Mesendoderm (in vitro differentiated cells): ENCODE measurements around the gene ETFB.

Experiments used
- DNase-seq: peaks from one replicate; pipeline ENCODE4 v3.0.0; 2013
- H2AK5ac ChIP-seq: 2 replicates; pipeline ENCODE4 v1.6.1; 2013; ENCODE audit warnings: low read length, inconsistent platforms
- H2BK120ac ChIP-seq: 2 replicates; pipeline ENCODE4 v1.6.1; 2013; ENCODE audit warnings: low read depth, mild to moderate bottlenecking, low read length, moderate library complexity, mixed read lengths
- H2BK15ac ChIP-seq: replicated peaks from 2 replicates; pipeline ENCODE4 v1.6.1; 2013; ENCODE audit warnings: low read depth, mild to moderate bottlenecking, moderate library complexity
- H2BK5ac ChIP-seq: 2 replicates; pipeline ENCODE4 v1.6.1; 2013; ENCODE audit warnings: low read length, inconsistent platforms
- H3K18ac ChIP-seq: 2 replicates; pipeline ENCODE4 v1.6.1; 2013; ENCODE audit warnings: mild to moderate bottlenecking, low read length, mixed read lengths
- H3K23ac ChIP-seq: one replicate; pipeline ENCODE4 v1.6.1; 2013; ENCODE audit warnings: low read length
- H3K27ac ChIP-seq: 2 replicates; pipeline ENCODE4 v1.5.1; 2013; ENCODE audit warnings: low read depth, mild to moderate bottlenecking, inconsistent platforms, low read length, moderate library complexity
- H3K27me3 ChIP-seq: 2 replicates; pipeline ENCODE4 v1.6.1; 2013; ENCODE audit warnings: low read length, control low read depth, mild to moderate bottlenecking, inconsistent platforms; ENCODE audit not compliant: insufficient read depth, poor library complexity
- H3K36me3 ChIP-seq: 2 replicates; pipeline ENCODE4 v1.6.1; 2013; ENCODE audit warnings: low read length, inconsistent platforms; ENCODE audit not compliant: control insufficient read depth, insufficient read depth
- H3K4ac ChIP-seq: one replicate; pipeline ENCODE4 v1.6.1; 2013; ENCODE audit warnings: low read depth, mild to moderate bottlenecking, low read length, moderate library complexity
- H3K4me1 ChIP-seq: 2 replicates; pipeline ENCODE4 v1.6.1; 2013; ENCODE audit warnings: low read depth, low read length, inconsistent platforms; ENCODE audit not compliant: control insufficient read depth
- H3K4me2 ChIP-seq: 2 replicates; pipeline ENCODE4 v1.6.1; 2013; ENCODE audit warnings: low read length
- H3K4me3 ChIP-seq: 2 replicates; pipeline ENCODE4 v1.5.1; 2013; ENCODE audit warnings: mild to moderate bottlenecking, low read length
- H3K56ac ChIP-seq: one replicate; pipeline ENCODE4 v1.6.1; 2013; ENCODE audit warnings: low read length
- H3K79me1 ChIP-seq: 2 replicates; pipeline ENCODE4 v1.6.1; 2013; ENCODE audit warnings: low read length, inconsistent platforms
- H3K79me2 ChIP-seq: 2 replicates; pipeline ENCODE4 v1.6.1; 2013; ENCODE audit warnings: mild to moderate bottlenecking, low read length; ENCODE audit not compliant: control insufficient read depth, insufficient read depth
- H3K9ac ChIP-seq: 2 replicates; pipeline ENCODE4 v1.6.1; 2013; ENCODE audit warnings: low read length, inconsistent platforms
- H4K5ac ChIP-seq: one replicate; pipeline ENCODE4 v1.6.1; 2013; ENCODE audit warnings: low read length
- H4K8ac ChIP-seq: one replicate; pipeline ENCODE4 v1.6.1; 2013; ENCODE audit warnings: low read depth, mild to moderate bottlenecking, control low read depth, low read length, moderate library complexity
- WGBS: extraction: QIAGEN DNeasy Blood & Tissue Kit; methylation state at CpG from one replicate; pipeline ENCODE4 v1.1.7; 2013; ENCODE audit warnings: low lambda C conversion rate, missing lambda C conversion rate; ENCODE audit not compliant: insufficient coverage; ENCODE audit errors: extremely low coverage; 5-methylcytosine and 5-hydroxymethylcytosine counted together

The ETFB gene

DNA sequence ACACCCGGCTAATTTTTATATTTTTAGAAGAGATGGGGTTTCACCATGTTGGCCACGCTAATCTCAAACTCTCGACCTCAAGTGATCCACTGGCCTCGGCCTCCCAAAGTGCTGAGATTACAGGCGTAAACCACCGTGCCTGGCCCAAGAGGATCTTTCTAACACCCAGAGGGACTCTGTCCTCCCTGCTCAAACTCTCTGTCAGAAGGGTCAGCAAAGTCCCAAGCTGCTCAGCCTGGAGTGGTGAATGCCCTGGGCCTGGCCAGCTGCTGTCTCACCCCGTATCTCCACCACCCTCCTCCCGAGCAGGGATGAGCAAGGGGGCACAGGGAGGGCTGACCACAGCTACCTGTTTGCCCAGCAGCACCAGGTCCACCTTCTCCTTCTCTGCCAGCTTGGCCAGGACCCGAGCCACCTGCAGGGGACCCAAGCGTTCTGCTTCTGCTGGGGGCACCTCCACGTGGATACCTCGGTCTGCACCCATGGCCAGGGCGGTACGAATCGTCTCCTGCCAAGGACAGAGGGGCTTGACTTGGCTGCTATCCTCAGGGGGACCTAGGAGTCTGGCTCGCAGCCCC, 13.3 kb downstream of the ETFB start:
- Histone ChIP-seq H4K8ac (no peak overlapping the region), H3K4me1 (peaks cover 5% of the 10 kb centered on the region)
- WGBS = no CpG with 5 or more reads among the region's 16 CpGs

DNA sequence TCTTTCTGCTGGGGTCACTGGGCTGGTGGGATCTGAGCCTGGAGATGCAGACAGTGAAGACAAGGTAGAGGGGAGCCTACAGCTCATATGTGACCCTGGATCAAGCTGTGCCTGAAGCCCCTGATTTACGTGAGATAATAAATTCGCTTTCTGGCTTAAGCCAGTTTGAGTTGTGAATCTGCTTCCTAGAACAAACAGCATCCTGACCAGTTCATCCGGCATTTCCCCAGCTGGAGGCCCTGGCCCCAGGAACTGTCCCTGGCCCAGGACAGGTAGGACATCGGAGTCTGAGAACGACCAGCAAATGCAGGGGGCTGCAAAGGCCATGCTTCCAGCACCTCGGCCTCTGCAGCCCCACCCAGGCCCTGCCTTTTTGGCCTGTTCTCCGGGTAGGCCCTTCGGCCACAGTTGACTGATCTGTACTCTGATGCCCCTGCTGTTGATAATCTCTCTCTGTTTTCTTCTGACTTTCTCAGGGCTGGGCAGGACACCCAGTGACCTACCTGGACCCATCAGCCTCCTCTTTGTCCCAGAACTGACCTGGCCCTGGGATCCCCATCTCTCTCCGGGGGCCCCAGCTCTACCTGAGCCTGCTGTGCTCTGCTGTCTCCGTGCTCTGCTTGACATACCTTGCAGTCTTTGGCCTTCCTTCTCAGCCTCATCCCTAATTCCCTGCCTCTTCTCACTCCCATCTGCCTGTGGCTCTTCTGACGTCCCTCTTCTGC, 14.8 kb downstream of the ETFB start:
- no CpG with 5 or more reads among the region's 11 CpGs for WGBS
- Histone ChIP-seq H2BK120ac (no peak overlapping the region), H3K79me1 (no peaks in the 10 kb centered on the region), H4K8ac (no peak overlapping the region), H3K9ac (no peak overlapping the region), H3K4ac (no peak overlapping the region), H3K79me2 (no peaks in the 10 kb centered on the region), H4K5ac (no peak overlapping the region), H3K36me3 (no peaks in the 10 kb centered on the region), H2BK5ac (no peak overlapping the region), H3K4me3 (no peak overlapping the region), H3K4me2 (no peak overlapping the region), H3K18ac (no peak overlapping the region), H2AK5ac (no peak overlapping the region), H3K56ac (no peak overlapping the region), H3K27ac (no peak overlapping the region), H3K27me3 (no peaks in the 10 kb centered on the region), H2BK15ac (no peak overlapping the region), H3K23ac (no peak overlapping the region), H3K4me1 (peaks cover 5% of the 10 kb centered on the region)
- no peak for DNase-seq

More for the DNA sequence above, 13.3 kb downstream of the ETFB start:
- no peaks in the 10 kb centered on the region for H3K27me3 ChIP-seq
- no peak overlapping the region for H3K56ac ChIP-seq
- H3K79me2 ChIP-seq = no peaks in the 10 kb centered on the region
- no peak overlapping the region for H3K4me2 ChIP-seq
- DNase-seq = no peak
- no peak overlapping the region for H2AK5ac ChIP-seq
- no peak overlapping the region for H3K23ac ChIP-seq
- H3K4ac ChIP-seq = no peak overlapping the region
- no peak overlapping the region for H3K27ac ChIP-seq
- no peak overlapping the region for H3K4me3 ChIP-seq
- no peak overlapping the region for H3K9ac ChIP-seq
- H4K5ac ChIP-seq = no peak overlapping the region
- no peaks in the 10 kb centered on the region for H3K79me1 ChIP-seq
- H2BK15ac ChIP-seq = no peak overlapping the region
- H2BK120ac ChIP-seq = no peak overlapping the region
- no peak overlapping the region for H2BK5ac ChIP-seq
- no peaks in the 10 kb centered on the region for H3K36me3 ChIP-seq
- H3K18ac ChIP-seq = no peak overlapping the region

DNA sequence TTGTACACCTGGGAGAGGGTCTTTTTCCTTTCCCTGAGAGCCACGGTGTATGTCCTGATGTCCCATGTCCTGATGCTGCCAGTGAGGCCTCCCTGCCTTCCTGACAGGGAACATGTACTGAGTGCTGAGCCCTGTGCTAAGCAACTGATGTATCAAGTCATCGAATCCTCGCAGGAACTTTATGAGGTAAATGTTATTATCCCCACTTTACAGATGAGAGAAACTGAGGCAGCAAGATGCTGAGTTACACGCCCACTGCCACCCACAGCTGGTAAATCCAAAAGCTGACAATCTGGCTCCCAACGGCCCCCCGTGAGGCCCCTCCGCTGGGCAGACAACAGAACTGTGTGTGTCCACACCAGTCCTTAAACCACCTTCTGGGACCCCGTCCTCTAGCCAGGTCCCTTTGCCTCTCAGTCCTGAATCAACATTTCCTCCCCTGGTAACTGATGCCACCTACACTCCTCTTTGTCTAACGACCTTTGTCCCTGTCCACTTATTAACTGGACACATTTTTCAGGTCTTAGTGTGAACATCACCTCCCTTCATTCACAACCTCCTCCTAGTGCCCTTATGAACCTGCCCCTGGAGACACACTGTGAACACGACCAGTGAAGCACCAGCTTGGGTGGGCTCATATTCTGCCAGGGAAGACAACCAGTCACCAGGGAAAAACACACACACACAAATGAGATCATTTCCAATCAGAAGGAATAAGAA, 18.8 kb downstream of the ETFB start:
- Histone ChIP-seq H3K4me2 (no peak overlapping the region), H3K23ac (no peak overlapping the region), H2BK120ac (no peak overlapping the region), H3K4me1 (peaks cover 4% of the 10 kb centered on the region), H2BK15ac (no peak overlapping the region), H2AK5ac (no peak overlapping the region), H2BK5ac (no peak overlapping the region), H3K9ac (no peak overlapping the region), H3K36me3 (no peaks in the 10 kb centered on the region), H3K27me3 (no peaks in the 10 kb centered on the region), H3K4me3 (no peak overlapping the region), H3K79me2 (no peaks in the 10 kb centered on the region), H4K8ac (no peak overlapping the region), H3K18ac (no peak overlapping the region), H3K4ac (no peak overlapping the region), H3K79me1 (no peaks in the 10 kb centered on the region), H3K56ac (no peak overlapping the region), H3K27ac (no peak overlapping the region), H4K5ac (no peak overlapping the region)
- no peak for DNase-seq
- no CpG with 5 or more reads among the region's 10 CpGs for WGBS

DNA sequence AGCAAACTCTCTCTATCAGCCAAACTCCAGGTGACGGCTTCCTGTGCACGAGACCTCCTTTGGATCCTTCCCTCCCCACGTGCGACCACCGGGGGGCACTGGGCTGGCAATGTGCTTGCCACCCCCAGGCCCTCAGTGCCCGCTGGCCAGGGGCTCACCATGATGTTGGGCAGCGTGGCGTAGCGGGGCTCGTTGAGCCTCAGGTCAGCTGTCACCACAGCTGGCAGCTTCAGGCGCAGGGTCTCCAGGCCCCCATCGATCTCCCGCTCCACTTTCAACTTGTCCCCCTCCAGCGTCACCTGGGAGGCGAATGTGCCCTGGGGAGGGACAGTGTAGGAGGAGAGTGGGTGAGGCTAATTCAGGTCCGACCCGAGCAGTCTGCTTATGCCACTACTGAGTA, 19.4 kb downstream of the ETFB start:
- Histone ChIP-seq H3K27me3 (no peaks in the 10 kb centered on the region), H3K4ac (no peak overlapping the region), H3K79me2 (no peaks in the 10 kb centered on the region), H3K36me3 (no peaks in the 10 kb centered on the region), H2BK120ac (no peak overlapping the region), H3K27ac (no peak overlapping the region), H3K56ac (no peak overlapping the region), H3K23ac (no peak overlapping the region), H3K79me1 (no peaks in the 10 kb centered on the region), H3K4me1 (peaks cover 5% of the 10 kb centered on the region), H4K5ac (no peak overlapping the region), H3K9ac (no peak overlapping the region), H4K8ac (no peak overlapping the region), H2BK5ac (no peak overlapping the region), H2AK5ac (no peak overlapping the region), H3K18ac (no peak overlapping the region), H3K4me2 (no peak overlapping the region), H2BK15ac (no peak overlapping the region), H3K4me3 (no peak overlapping the region)
- WGBS = no CpG with 5 or more reads among the region's 17 CpGs
- no peak for DNase-seq

DNA sequence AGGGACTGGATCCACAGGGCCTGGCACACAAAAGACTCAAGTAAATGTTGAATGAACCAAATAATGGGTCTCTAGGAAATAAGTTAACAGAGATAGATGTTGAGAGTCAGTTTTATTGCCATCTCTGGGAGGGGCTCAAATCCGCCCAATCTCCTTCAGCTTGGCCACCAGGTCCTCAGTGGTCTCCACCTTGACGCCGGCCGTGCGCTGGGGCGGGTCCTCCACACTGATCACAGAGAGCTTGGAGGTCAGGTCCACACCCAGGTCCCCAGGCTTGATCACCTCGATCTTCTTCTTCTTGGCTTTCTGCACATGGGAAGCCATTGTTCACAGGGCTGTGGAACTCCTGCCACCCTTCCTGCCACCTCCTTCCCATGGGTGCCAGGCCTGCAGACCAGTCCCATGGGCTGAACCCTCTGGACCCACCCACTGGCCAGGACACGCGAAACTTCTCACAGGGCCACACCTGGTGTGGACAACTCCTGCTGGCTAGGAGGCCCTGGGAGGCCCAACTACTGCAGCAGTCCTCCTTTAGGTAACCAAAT, 21.0 kb downstream of the ETFB start:
- Histone ChIP-seq H3K4me1 (peaks cover 5% of the 10 kb centered on the region), H3K9ac (no peak overlapping the region), H3K56ac (no peak overlapping the region), H3K27me3 (no peaks in the 10 kb centered on the region), H3K79me1 (no peaks in the 10 kb centered on the region), H3K36me3 (no peaks in the 10 kb centered on the region), H2BK5ac (no peak overlapping the region), H3K79me2 (no peaks in the 10 kb centered on the region), H2AK5ac (no peak overlapping the region), H3K27ac (no peak overlapping the region), H3K4ac (no peak overlapping the region), H3K4me3 (no peak overlapping the region), H2BK15ac (no peak overlapping the region), H2BK120ac (no peak overlapping the region), H4K5ac (no peak overlapping the region), H4K8ac (no peak overlapping the region), H3K18ac (no peak overlapping the region), H3K23ac (no peak overlapping the region), H3K4me2 (no peak overlapping the region)
- DNase-seq = no peak
- no CpG with 5 or more reads among the region's 9 CpGs for WGBS
